H1 (cell line): ENCODE results near the gene ARHGAP1. TPM values are rescaled to one million over a fixed set of nuclear protein-coding genes. Genes with fewer than 3 reads are reported as not detected.

Experiments
- CTCF ChIA-PET: fragments of 300-600 bp; sonication (Branson Sonifier 250); formaldehyde crosslinking; loops from one replicate; lab custom pipeline; 2021; ENCODE audit not compliant: partially characterized antibody; lab: Charles Lee
- POLR2A ChIA-PET: fragments of 300-600 bp; sonication (Branson Sonifier 250); formaldehyde crosslinking; loops from one replicate; lab custom pipeline; 2021; ENCODE audit warnings: inconsistent platforms; ENCODE audit not compliant: partially characterized antibody; lab: Charles Lee
- DNase-seq, 2 experiments: peaks; one replicate each; pipeline versions ENCODE4 v3.0.0 to v3.0.0-alpha.2; 2010 to 2022; ENCODE audit warnings: low spot score in 2 of 2, low read depth in 1 of 2, mixed read lengths in 1 of 2
- FAIRE-seq: peaks from 2 replicates; lab custom pipeline; 2011; peaks lifted over from hg19 to GRCh38; lab: Jason Lieb, UNC
- H2AFZ ChIP-seq: 2 replicates; pipeline ENCODE4 v1.8.1; 2012; ENCODE audit warnings: low read length, inconsistent platforms
- H2AK5ac ChIP-seq: 2 replicates; pipeline ENCODE4 v1.6.1; 2013; ENCODE audit warnings: low read depth, low read length
- H2BK120ac ChIP-seq: replicated peaks from 2 replicates; pipeline ENCODE3; 2013; ENCODE audit warnings: low read depth, low read length, inconsistent platforms
- H2BK12ac ChIP-seq: 2 replicates; pipeline ENCODE4 v1.6.1; 2013; ENCODE audit warnings: low read depth, low read length
- H2BK15ac ChIP-seq: 2 replicates; pipeline ENCODE4 v1.6.1; 2013; ENCODE audit warnings: low read length
- H2BK20ac ChIP-seq: 2 replicates; pipeline ENCODE4 v1.6.1; 2013; ENCODE audit warnings: low read length
- H2BK5ac ChIP-seq: 2 replicates; pipeline ENCODE4 v1.6.1; 2013; ENCODE audit warnings: low read depth, low read length
- H3K14ac ChIP-seq: 2 replicates; pipeline ENCODE4 v1.6.1; 2013; ENCODE audit warnings: inconsistent platforms; ENCODE audit not compliant: insufficient read length
- H3K18ac ChIP-seq: 2 replicates; pipeline ENCODE4 v1.6.1; 2013; ENCODE audit warnings: low read length; ENCODE audit errors: extremely low read depth
- H3K23ac ChIP-seq: 2 replicates; pipeline ENCODE4 v1.6.1; 2013; ENCODE audit warnings: inconsistent platforms; ENCODE audit not compliant: insufficient read length
- H3K23me2 ChIP-seq: 2 replicates; pipeline ENCODE4 v1.6.1; 2013; ENCODE audit warnings: low read depth, low read length
- H3K27ac ChIP-seq: 2 replicates; pipeline ENCODE4 v1.6.1; 2011; ENCODE audit warnings: low read depth, low read length, inconsistent platforms
- H3K27me3 ChIP-seq, 4 experiments: replicated peaks in 1 of 4; 1 replicate in 1 of 4; 2 replicates in 3 of 4; pipeline versions ENCODE4 v1.6.1 to v1.8.1; 2011 to 2013; ENCODE audit warnings: low read length in 3 of 4, mild to moderate bottlenecking in 3 of 4, inconsistent platforms in 2 of 4, mixed read lengths in 2 of 4, moderate library complexity in 1 of 4; ENCODE audit not compliant: control insufficient read depth in 3 of 4, insufficient read depth in 3 of 4; ENCODE audit errors: extremely low read depth in 1 of 4
- H3K36me3 ChIP-seq, 4 experiments: 2 replicates each; pipeline versions ENCODE4 v1.6.1 to v1.8.1; 2011 to 2013; ENCODE audit warnings: mild to moderate bottlenecking in 4 of 4, low read length in 3 of 4, moderate library complexity in 2 of 4, control low read depth in 1 of 4, inconsistent platforms in 1 of 4; ENCODE audit not compliant: insufficient read depth in 4 of 4, control insufficient read depth in 2 of 4
- H3K4ac ChIP-seq: replicated peaks from 2 replicates; pipeline ENCODE3; 2013; ENCODE audit warnings: low read length, low read depth, mixed read lengths, inconsistent platforms; ENCODE audit not compliant: insufficient read length
- H3K4me1 ChIP-seq, 4 experiments: replicated peaks in 1 of 4; 1 replicate in 1 of 4; 2 replicates in 3 of 4; pipeline versions ENCODE4 v1.6.1 to v1.8.1; 2011 to 2013; ENCODE audit warnings: low read length in 3 of 4, inconsistent platforms in 2 of 4, mixed read lengths in 1 of 4; ENCODE audit not compliant: insufficient read depth in 4 of 4, control insufficient read depth in 3 of 4
- H3K4me2 ChIP-seq, 2 experiments: 2 replicates each; pipeline versions ENCODE4 v1.6.1 to v1.8.1; 2011 to 2013; ENCODE audit warnings: low read depth in 2 of 2, low read length in 2 of 2, control low read depth in 1 of 2, inconsistent platforms in 1 of 2, mild to moderate bottlenecking in 1 of 2; ENCODE audit not compliant: insufficient read depth in 1 of 2
- H3K4me3 ChIP-seq, 4 experiments: fragments of 200-600, 300-600 bp in 1 of 4; sonication (generic), shearing (Covaris generic), sonication (Bioruptor Twin) in 1 of 4; 2 replicates each; pipeline versions ENCODE4 v1.5.1 to v1.8.1; 2011 to 2016; ENCODE audit warnings: low read length in 4 of 4, low read depth in 3 of 4, control low read depth in 2 of 4, inconsistent platforms in 2 of 4, mild to moderate bottlenecking in 2 of 4, mixed read lengths in 1 of 4, moderate library complexity in 1 of 4; ENCODE audit not compliant: insufficient read depth in 2 of 4; ENCODE audit errors: extremely low read depth in 1 of 4
- H3K56ac ChIP-seq: replicated peaks from 2 replicates; pipeline ENCODE3; 2013; ENCODE audit warnings: low read depth, mild to moderate bottlenecking, mixed read lengths, low read length, inconsistent platforms; ENCODE audit not compliant: insufficient read length
- H3K79me1 ChIP-seq: 2 replicates; pipeline ENCODE4 v1.6.1; 2013; ENCODE audit warnings: low read depth, low read length, control low read depth
- H3K79me2 ChIP-seq, 2 experiments: 2 replicates each; pipeline versions ENCODE4 v1.6.1 to v1.8.1; 2012 to 2013; ENCODE audit warnings: low read length in 2 of 2, mild to moderate bottlenecking in 2 of 2, inconsistent platforms in 1 of 2; ENCODE audit not compliant: insufficient read depth in 2 of 2, control insufficient read depth in 1 of 2
- H3K9ac ChIP-seq, 4 experiments: replicated peaks in 1 of 4; 1 replicate in 1 of 4; 2 replicates in 3 of 4; pipeline versions ENCODE4 v1.6.1 to v1.8.1; 2011 to 2013; ENCODE audit warnings: low read depth in 3 of 4, low read length in 3 of 4, control low read depth in 2 of 4, mild to moderate bottlenecking in 2 of 4, moderate library complexity in 2 of 4, inconsistent platforms in 1 of 4; ENCODE audit errors: extremely low read depth in 1 of 4
- H3K9me3 ChIP-seq, 2 experiments: 2 replicates each; pipeline versions ENCODE4 v1.6.1 to v1.8.1; 2012 to 2013; ENCODE audit warnings: mild to moderate bottlenecking in 2 of 2, moderate library complexity in 2 of 2, control low read depth in 1 of 2, inconsistent platforms in 1 of 2, low read depth in 1 of 2, low read length in 1 of 2, mixed read lengths in 1 of 2; ENCODE audit not compliant: insufficient read depth in 2 of 2
- H4K20me1 ChIP-seq, 2 experiments: replicated peaks in 1 of 2; 2 replicates each; pipeline versions ENCODE3 to v1.8.1; 2011 to 2013; ENCODE audit warnings: inconsistent platforms in 2 of 2, low read length in 2 of 2, mild to moderate bottlenecking in 1 of 2; ENCODE audit not compliant: insufficient read depth in 2 of 2, control insufficient read depth in 1 of 2
- H4K5ac ChIP-seq: 2 replicates; pipeline ENCODE4 v1.6.1; 2013; ENCODE audit warnings: low read length, low read depth, mixed read lengths, inconsistent platforms; ENCODE audit not compliant: insufficient read length
- H4K8ac ChIP-seq: 2 replicates; pipeline ENCODE4 v1.8.0; 2013; ENCODE audit warnings: mild to moderate bottlenecking, moderate library complexity, low read length, inconsistent platforms; ENCODE audit not compliant: insufficient read depth; ENCODE audit errors: extremely low read depth
- H4K91ac ChIP-seq: replicated peaks from 2 replicates; pipeline ENCODE3; 2013; ENCODE audit warnings: low read length, mixed read lengths, inconsistent platforms; ENCODE audit not compliant: insufficient read length
- CBX8 ChIP-seq: fragments of 300-800, 300-1000 bp; sonication (generic); IDR thresholded peaks from 2 replicates; pipeline ENCODE4 v1.7.1; 2016; ENCODE audit warnings: low read depth, low read length, borderline replicate concordance
- KDM4A ChIP-seq: IDR thresholded peaks from one replicate; pipeline ENCODE4 v1.7.1; 2012; ENCODE audit warnings: low read depth, mild to moderate bottlenecking, moderate library complexity, low read length, inconsistent platforms; ENCODE audit not compliant: severe bottlenecking
- NRF1 ChIP-seq: IDR thresholded peaks from 2 replicates; pipeline ENCODE4 v1.6.1; 2011; ENCODE audit warnings: mild to moderate bottlenecking, low read depth, low read length, improper control_type of control experiment
- WGBS, 2 experiments: shearing (Covaris generic) in 1 of 2; methylation state at CpG; one replicate each; pipeline versions ENCODE4 v1.1.6 to v1.1.7; 2013 to 2015; ENCODE audit warnings: low lambda C conversion rate in 2 of 2, mixed read lengths in 2 of 2, inconsistent platforms in 1 of 2, low coverage in 1 of 2, missing lambda C conversion rate in 1 of 2; ENCODE audit not compliant: insufficient replicate concordance in 2 of 2, insufficient coverage in 1 of 2, insufficient read length in 1 of 2; ENCODE audit errors: extremely low coverage in 1 of 2, missing lambda C conversion rate in 1 of 2; 5-methylcytosine and 5-hydroxymethylcytosine counted together
- polyA plus RNA-seq, 7 experiments: library from polyadenylated mRNA; depleted of rRNA in 3 of 7; stranded (reverse) in 5 of 7; unstranded in 2 of 7; fragments of >200 nt in 5 of 7; fragments of 200-250 nt in 2 of 7; gene quantifications; 1 replicate in 5 of 7; 2 replicates in 1 of 7; 4 replicates in 1 of 7; pipeline versions ENCODE4 v1.2.1 to v1.2.3, GENCODE V29; 2011 to 2013; ENCODE audit warnings: missing spikeins in 2 of 7, mixed read lengths in 2 of 7
- total RNA-seq: library from RNA; stranded (reverse); fragmentation: NEBNext Ultra II Directional; extraction: Animal tissue kit (Norgen Biotek cat#: 25700); gene quantifications from 2 replicates; pipeline ENCODE4 v1.2.1, GENCODE V29; 2021

The ARHGAP1 gene
- total and polyA plus RNA-seq, 2 of the 8 experiments (the other 6 are each of a cell fraction or from before 2014, with no cell fraction given): 28.6 to 58.8 TPM

DNA sequence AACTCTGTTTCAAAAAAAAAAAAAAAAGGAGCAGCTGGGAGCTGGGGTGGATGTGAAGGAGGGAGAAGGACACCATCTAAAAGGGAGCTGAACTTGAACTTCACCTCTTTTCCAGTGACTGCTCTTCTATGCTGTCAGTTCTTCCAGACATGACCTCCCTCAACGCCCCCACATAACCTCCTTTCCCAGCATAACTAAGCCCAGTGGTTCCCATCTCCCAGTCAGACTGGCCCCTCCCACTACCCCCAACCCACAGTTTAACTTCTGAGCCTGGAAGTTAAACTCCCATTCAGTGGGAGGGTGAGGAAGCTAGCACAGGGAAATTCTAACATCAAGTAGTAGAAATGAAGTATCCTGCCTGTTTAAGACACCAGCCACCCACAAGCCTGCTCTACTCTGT lies 1.8 kb downstream of the ARHGAP1 start:
- peaks cover 9% of the 10 kb centered on the region; the same call in 1 of the 2 replicates for H3K23me2 ChIP-seq
- H4K8ac ChIP-seq: no peak overlapping the region
- H3K4me1 ChIP-seq: no peaks in the 10 kb centered on the region; a peak in 4 of 7 replicates
- no peak overlapping the region for H3K27ac ChIP-seq
- H3K9ac ChIP-seq: no peak overlapping the region
- H3K79me2 ChIP-seq: peaks cover 3 to 16% of the 10 kb centered on the region in 2 experiments; a peak in 2 of 4 replicates
- ChIA-PET POLR2A (interaction anchor here (1.1 to 3.1 kb wide), 3 partner anchors 11 to 27 kb away, joined by 4 to 21 read pairs (median 5); no protein-coding TSS in a partner anchor), CTCF (interaction anchor here (0.6 to 2.3 kb wide), 2 partner anchors 24 to 169 kb away, joined by 3 to 5 read pairs; no protein-coding TSS in a partner anchor)
- H3K36me3 ChIP-seq: peaks cover 6 to 20% (median 16%) of the 10 kb centered on the region in 4 experiments; a peak in 7 of 8 replicates
- H3K4ac ChIP-seq: no peak overlapping the region
- no peaks in the 10 kb centered on the region for H3K9me3 ChIP-seq
- no peak for DNase-seq
- H2AFZ ChIP-seq: no peak overlapping the region
- peaks cover 0 to 2% of the 10 kb centered on the region in 2 experiments for H4K20me1 ChIP-seq
- no peak overlapping the region for H2AK5ac ChIP-seq
- H2BK20ac ChIP-seq: no peak overlapping the region
- H2BK12ac ChIP-seq: no peak overlapping the region
- H3K27me3 ChIP-seq: no peaks in the 10 kb centered on the region
- H2BK15ac ChIP-seq: no peak overlapping the region
- H3K56ac ChIP-seq: no peak overlapping the region
- H4K91ac ChIP-seq: no peak overlapping the region
- no peak overlapping the region for H2BK120ac ChIP-seq
- H3K18ac ChIP-seq: no peak overlapping the region
- no peak for FAIRE-seq
- H3K4me2 ChIP-seq: no peak overlapping the region
- WGBS, 2 experiments: 92% methylated on average over 1 of the region's 1 CpG; no CpG with 5 or more reads in 1 of the 2 experiments
- H3K23ac ChIP-seq: no peak overlapping the region
- H3K4me3 ChIP-seq: no peak overlapping the region
- no peak overlapping the region for H4K5ac ChIP-seq
- H3K14ac ChIP-seq: no peak overlapping the region
- no peak overlapping the region for H2BK5ac ChIP-seq
- no peaks in the 10 kb centered on the region for H3K79me1 ChIP-seq
- TF ChIP-seq KDM4A (no peak), CBX8 (no peak), NRF1 (no peak)
